Retinal pigment epithelial cell (primary cell): ENCODE measurements around the gene DHRS3.
"Not testable (repeated sequence)": the region's sequence is repeated elsewhere in the genome, so short reads cannot be mapped to it uniquely, and the experiment has no call there.

Experiments
- DNase-seq: peaks from one replicate; pipeline ENCODE4 v3.0.0-alpha.2; 2010; ENCODE audit warnings: low read depth
- H3K4me3 ChIP-seq: 2 replicates; pipeline ENCODE4 v1.5.1; 2011; ENCODE audit warnings: mild to moderate bottlenecking, low read length, control low read depth, moderate library complexity
- TF ChIP-seq, protein P1 (sequence below): conservative IDR thresholded peaks from 2 replicates; pipeline ENCODE4 v1.5.1; 2011; ENCODE audit warnings: low read depth, low read length, control low read depth, inconsistent platforms

DHRS3 gene

DNA sequence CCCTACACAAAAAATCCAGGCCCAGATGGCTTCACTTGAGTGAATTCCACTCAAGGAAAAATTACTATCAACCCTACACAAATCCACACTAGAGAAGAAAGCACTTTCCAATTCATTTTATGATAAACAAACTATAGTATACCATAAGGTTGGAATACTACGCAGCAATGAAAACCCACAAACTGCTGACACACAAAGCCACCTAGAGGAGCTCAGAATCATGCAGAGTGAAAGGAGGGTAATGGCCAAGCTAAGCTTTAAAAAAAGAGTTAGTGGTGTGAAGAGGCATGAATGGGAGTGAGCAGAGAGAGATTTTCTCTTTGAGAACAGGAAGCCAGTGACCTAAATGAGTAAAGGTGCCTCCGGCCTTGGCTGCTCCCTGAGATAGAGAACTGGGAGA lies 93.7 kb downstream of the DHRS3 start:
- DNase-seq: no peak
- TF ChIP-seq, protein P1, sequence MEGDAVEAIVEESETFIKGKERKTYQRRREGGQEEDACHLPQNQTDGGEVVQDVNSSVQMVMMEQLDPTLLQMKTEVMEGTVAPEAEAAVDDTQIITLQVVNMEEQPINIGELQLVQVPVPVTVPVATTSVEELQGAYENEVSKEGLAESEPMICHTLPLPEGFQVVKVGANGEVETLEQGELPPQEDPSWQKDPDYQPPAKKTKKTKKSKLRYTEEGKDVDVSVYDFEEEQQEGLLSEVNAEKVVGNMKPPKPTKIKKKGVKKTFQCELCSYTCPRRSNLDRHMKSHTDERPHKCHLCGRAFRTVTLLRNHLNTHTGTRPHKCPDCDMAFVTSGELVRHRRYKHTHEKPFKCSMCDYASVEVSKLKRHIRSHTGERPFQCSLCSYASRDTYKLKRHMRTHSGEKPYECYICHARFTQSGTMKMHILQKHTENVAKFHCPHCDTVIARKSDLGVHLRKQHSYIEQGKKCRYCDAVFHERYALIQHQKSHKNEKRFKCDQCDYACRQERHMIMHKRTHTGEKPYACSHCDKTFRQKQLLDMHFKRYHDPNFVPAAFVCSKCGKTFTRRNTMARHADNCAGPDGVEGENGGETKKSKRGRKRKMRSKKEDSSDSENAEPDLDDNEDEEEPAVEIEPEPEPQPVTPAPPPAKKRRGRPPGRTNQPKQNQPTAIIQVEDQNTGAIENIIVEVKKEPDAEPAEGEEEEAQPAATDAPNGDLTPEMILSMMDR: no peak
- H3K4me3 ChIP-seq: no peak overlapping the region

DNA sequence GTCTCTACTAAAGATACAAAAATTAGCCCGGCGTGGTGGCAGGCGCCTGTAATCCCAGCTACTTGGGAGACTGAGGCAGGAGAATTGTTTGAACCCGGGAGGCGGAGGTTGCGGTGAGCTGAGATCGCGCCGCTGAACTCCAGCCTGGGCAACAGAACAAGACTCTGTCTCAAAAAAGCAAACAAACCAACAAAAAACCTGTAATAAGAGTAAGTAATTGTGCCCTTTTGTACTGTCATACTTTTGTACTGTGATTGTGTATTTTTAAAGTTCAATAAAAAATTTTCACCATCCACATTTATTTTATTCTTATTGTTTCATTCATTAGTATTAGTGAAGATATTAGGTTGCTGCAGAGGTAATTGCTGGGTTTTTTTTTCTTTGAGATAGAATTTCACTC lies 95.2 kb downstream of the DHRS3 start:
- DNase-seq, H3K4me3 ChIP-seq: not testable (repeated sequence)

DNA sequence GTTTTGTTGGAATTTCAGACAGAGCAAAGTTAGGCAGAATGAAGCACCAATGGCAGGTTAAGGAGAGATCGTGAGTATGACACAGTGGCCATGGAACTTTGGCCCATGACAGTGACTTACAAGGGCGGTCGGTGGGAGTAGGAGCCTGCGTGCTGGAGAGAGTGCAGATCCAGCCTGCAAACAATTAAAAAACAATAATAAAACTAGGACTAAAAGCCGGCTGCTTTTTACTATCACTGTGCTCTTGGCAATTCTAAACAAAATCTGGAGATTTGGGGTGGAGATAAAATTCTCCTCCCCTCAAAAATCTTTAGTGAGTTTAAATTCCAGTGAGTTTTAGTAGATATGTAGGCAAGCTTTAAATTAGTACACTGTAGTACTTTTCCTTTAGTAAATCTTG lies 96.9 kb downstream of the DHRS3 start:
- TF ChIP-seq, protein P1: no peak
- DNase-seq: no peak
- no peak overlapping the region for H3K4me3 ChIP-seq

DNA sequence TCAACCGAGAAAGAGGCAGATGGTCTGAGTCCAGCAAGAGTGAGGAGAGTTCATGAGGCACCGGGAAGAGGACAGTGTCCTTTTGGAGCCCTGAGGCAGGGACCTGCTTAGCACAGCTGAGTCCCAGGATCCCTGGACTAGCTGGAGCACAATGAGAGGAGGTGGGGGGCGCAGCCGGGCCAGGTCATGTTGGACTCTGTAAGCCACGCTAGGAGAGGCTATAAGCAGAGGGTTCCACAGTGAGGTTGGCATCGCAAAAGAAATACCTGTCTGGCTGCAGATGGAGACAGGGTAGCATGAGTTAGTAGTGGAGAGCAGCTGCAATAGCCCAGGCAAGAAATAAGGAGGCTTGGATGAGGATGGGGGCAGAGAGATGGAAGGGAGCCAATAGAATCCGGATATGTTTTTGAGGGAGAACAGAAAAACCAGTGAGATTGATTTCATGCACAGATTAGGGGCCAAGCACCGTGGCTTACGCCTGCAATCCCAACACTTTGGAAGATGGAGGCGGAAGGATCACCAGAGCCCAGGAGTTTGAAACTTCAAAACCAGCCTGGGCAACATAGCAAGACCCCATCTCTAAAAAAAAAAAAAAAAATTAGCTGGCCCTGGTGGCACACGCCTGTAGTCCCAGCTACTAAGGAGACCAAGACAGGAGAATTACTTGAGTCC lies 98.2 kb downstream of the DHRS3 start:
- no peak overlapping the region for H3K4me3 ChIP-seq
- DNase-seq: no peak
- TF ChIP-seq, protein P1: no peak

DNA sequence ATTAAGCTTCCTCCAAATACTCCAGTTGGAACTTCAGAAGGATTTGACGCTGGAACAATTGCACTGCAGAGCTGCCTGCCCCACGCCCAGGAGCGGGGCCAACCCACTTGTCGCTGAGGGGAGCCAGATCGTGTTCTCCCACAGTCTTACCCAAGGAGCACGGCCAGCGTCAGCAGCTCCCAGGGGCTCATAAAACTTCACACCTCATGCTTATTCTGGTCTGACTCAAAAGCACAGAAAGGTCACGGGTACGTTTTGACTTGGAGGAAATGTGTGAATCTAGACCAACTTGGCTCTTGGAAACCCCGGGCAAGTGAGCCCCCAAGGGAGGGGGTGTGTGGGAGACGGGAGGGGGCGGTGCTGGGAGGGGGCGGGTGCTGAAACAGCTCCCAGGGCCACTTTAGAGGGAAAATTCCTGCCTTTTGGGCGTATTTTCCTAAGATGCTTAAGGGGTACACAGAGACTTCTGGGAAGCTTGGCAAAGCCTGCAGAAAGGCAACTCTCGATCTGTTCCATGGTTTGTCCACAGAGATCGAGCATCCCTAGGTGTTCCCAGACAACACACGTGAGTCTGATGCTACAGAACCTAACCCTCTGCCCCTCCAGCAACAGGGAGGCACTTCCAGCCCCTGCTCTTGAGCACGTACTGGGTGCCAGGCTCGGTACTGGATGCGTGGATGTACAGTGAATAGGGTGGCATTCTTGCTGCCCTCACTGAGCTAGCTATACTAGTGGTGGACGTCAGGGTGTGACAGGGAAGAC lies 98.9 kb downstream of the DHRS3 start:
- no peak overlapping the region for H3K4me3 ChIP-seq
- DNase-seq: peak; percentile 62
- TF ChIP-seq, protein P1: no peak
